K562 (cell line): ENCODE data around the gene TRAPPC12. TPM values are rescaled to one million over a fixed set of nuclear protein-coding genes. Genes with fewer than 3 reads are reported as not detected.

ENCODE experiments used
- CC2D1A ChIP-seq: fragments of 450-650 bp; IDR thresholded peaks from 2 replicates; pipeline ENCODE4 v1.6.1; 2017; ENCODE audit warnings: mild to moderate bottlenecking
- GABPA ChIP-seq: fragments of 200-800 bp; sonication (Bioruptor generic); conservative IDR thresholded peaks from 2 replicates; pipeline ENCODE4 v1.6.1; 2016; ENCODE audit warnings: low read depth, missing genetic modification characterization, missing compliant biosample characterization
- HNRNPLL ChIP-seq: fragments of 200-400 bp; formaldehyde crosslinking; IDR thresholded peaks from 2 replicates; pipeline ENCODE4 v1.6.1; 2017; ENCODE audit warnings: low read length, low read depth, mild to moderate bottlenecking; ENCODE audit not compliant: poor library complexity, severe bottlenecking
- RAD21 ChIP-seq, 2 experiments: fragments of 250-450 bp in 1 of 2; fragments of 450-650 bp in 1 of 2; sonication (Bioruptor Pico) in 1 of 2; formaldehyde crosslinking in 1 of 2; IDR thresholded peaks in 1 of 2; conservative IDR thresholded peaks in 1 of 2; 2 replicates each; pipeline versions ENCODE4 v1.4.0 to v1.8.0; 2020 to 2022; ENCODE audit warnings: mild to moderate bottlenecking in 2 of 2, moderate library complexity in 1 of 2
- SPI1 ChIP-seq: IDR thresholded peaks from 2 replicates; pipeline ENCODE4 v1.6.1; 2011; ENCODE audit warnings: low read depth, low read length, control low read depth, borderline replicate concordance
- XRCC5 ChIP-seq: fragments of 200-400 bp; formaldehyde crosslinking; IDR thresholded peaks from 2 replicates; pipeline ENCODE4 v1.6.1; 2017; ENCODE audit warnings: low read depth, mild to moderate bottlenecking, low read length
- polyA plus RNA-seq, 8 experiments: library from polyadenylated mRNA; depleted of rRNA in 4 of 8; stranded (reverse) in 5 of 8; unstranded in 3 of 8; fragments of >200 nt; fragmentation: Nextera tagmentation in 2 of 8; fragmentation: Illumina TruSeq in 1 of 8; extraction: Ambion mirVana in 2 of 8; extraction: Trizol in 1 of 8; gene quantifications; 2 replicates each; pipeline versions ENCODE4 v1.2.1 to v1.2.3, GENCODE V29; 2011 to 2014; ENCODE audit warnings: inconsistent platforms in 1 of 8, missing spikeins in 1 of 8
- total RNA-seq, 7 experiments: library from RNA; depleted of rRNA in 6 of 7; stranded (reverse); fragments of >200 nt in 6 of 7; fragmentation: Illumina TruSeq in 2 of 7; extraction: Trizol in 2 of 7; gene quantifications; 2 replicates each; pipeline versions ENCODE4 v1.2.1 to v1.2.3, GENCODE V29; 2011 to 2021; ENCODE audit warnings: low replicate concordance in 1 of 7
- TF ChIP-seq, protein P1 (sequence below): fragments of 450-650 bp; IDR thresholded peaks from 2 replicates; pipeline ENCODE4 v1.6.1; 2016; ENCODE audit warnings: low read depth
- TF ChIP-seq, protein P2 (sequence below), 2 experiments: fragments of 450-650 bp; formaldehyde crosslinking in 1 of 2; IDR thresholded peaks; 2 replicates each; pipeline versions ENCODE4 v1.4.0 to v1.6.1; 2014 to 2020; ENCODE audit warnings: mild to moderate bottlenecking in 2 of 2, borderline replicate concordance in 1 of 2, low read depth in 1 of 2

The TRAPPC12 gene
- total and polyA plus RNA-seq, 9 of the 15 experiments (the other 6 are each of a cell fraction or from before 2014, with no cell fraction given): 8.0 to 75.2 (median 39.1) TPM

DNA sequence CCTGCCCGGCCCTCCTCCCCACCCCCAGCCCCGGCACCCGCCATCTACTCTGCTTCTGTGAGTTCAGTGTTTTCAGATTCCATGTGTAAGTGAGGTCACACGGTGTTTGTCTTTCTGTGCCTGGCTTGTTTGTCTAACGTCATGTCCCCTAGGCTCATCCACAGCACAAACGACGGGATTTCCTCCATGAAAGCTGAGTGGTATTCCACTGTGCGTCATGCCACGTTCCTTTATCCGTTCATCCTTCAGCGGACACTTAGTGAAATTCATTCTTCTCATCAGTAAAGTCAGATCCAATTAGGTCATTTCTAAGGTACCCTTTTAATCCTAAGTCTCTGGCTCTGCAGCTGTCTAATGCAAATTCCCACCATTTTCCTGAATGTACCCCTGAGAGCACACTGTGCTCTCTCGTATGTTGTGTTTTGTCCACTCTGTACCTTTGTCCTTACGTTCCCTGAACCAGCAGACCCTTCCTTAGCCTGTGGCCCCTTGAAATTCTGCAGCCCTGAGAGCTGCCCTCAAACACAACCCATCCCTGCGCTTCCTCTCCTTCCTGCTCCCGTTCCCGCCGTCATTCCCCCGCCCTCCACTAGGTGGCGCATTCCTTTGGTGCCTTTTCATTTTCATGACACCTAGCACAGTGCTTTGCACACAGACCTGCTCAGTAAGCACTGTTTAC is 44.1 kb downstream of the TRAPPC12 start (continued):
- TF ChIP-seq, protein P1, sequence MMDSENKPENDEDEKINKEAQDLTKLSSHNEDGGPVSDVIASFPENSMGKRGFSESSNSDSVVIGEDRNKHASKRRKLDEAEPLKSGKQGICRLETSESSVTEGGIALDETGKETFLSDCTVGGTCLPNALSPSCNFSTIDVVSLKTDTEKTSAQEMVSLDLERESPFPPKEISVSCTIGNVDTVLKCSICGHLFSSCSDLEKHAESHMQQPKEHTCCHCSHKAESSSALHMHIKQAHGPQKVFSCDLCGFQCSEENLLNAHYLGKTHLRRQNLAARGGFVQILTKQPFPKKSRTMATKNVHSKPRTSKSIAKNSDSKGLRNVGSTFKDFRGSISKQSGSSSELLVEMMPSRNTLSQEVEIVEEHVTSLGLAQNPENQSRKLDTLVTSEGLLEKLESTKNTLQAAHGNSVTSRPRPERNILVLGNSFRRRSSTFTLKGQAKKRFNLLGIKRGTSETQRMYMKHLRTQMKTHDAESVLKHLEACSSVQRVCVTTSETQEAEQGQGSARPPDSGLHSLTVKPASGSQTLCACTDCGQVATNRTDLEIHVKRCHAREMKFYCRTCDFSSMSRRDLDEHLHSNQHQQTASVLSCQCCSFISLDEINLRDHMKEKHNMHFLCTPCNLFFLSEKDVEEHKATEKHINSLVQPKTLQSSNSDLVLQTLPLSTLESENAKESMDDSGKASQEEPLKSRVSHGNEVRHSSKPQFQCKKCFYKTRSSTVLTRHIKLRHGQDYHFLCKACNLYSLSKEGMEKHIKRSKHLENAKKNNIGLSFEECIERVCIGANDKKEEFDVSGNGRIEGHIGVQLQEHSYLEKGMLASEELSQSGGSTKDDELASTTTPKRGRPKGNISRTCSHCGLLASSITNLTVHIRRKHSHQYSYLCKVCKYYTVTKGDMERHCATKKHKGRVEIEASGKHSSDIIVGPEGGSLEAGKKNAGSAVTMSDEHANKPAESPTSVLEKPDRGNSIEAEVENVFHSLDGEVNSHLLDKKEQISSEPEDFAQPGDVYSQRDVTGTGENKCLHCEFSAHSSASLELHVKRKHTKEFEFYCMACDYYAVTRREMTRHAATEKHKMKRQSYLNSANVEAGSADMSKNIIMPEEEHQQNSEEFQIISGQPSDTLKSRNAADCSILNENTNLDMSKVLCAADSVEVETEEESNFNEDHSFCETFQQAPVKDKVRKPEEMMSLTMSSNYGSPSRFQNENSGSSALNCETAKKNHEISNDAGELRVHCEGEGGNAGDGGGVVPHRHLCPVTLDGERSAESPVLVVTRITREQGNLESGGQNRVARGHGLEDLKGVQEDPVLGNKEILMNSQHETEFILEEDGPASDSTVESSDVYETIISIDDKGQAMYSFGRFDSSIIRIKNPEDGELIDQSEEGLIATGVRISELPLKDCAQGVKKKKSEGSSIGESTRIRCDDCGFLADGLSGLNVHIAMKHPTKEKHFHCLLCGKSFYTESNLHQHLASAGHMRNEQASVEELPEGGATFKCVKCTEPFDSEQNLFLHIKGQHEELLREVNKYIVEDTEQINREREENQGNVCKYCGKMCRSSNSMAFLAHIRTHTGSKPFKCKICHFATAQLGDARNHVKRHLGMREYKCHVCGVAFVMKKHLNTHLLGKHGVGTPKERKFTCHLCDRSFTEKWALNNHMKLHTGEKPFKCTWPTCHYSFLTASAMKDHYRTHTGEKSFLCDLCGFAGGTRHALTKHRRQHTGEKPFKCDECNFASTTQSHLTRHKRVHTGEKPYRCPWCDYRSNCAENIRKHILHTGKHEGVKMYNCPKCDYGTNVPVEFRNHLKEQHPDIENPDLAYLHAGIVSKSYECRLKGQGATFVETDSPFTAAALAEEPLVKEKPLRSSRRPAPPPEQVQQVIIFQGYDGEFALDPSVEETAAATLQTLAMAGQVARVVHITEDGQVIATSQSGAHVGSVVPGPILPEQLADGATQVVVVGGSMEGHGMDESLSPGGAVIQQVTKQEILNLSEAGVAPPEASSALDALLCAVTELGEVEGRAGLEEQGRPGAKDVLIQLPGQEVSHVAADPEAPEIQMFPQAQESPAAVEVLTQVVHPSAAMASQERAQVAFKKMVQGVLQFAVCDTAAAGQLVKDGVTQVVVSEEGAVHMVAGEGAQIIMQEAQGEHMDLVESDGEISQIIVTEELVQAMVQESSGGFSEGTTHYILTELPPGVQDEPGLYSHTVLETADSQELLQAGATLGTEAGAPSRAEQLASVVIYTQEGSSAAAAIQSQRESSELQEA: no peak
- peak; percentile 55; the same call in 1 of the 2 replicates for TF ChIP-seq CC2D1A
- TF ChIP-seq SPI1: 0 out of 2 replicates have a peak, but pooled peaks have one; percentile 44
- TF ChIP-seq, protein P2, sequence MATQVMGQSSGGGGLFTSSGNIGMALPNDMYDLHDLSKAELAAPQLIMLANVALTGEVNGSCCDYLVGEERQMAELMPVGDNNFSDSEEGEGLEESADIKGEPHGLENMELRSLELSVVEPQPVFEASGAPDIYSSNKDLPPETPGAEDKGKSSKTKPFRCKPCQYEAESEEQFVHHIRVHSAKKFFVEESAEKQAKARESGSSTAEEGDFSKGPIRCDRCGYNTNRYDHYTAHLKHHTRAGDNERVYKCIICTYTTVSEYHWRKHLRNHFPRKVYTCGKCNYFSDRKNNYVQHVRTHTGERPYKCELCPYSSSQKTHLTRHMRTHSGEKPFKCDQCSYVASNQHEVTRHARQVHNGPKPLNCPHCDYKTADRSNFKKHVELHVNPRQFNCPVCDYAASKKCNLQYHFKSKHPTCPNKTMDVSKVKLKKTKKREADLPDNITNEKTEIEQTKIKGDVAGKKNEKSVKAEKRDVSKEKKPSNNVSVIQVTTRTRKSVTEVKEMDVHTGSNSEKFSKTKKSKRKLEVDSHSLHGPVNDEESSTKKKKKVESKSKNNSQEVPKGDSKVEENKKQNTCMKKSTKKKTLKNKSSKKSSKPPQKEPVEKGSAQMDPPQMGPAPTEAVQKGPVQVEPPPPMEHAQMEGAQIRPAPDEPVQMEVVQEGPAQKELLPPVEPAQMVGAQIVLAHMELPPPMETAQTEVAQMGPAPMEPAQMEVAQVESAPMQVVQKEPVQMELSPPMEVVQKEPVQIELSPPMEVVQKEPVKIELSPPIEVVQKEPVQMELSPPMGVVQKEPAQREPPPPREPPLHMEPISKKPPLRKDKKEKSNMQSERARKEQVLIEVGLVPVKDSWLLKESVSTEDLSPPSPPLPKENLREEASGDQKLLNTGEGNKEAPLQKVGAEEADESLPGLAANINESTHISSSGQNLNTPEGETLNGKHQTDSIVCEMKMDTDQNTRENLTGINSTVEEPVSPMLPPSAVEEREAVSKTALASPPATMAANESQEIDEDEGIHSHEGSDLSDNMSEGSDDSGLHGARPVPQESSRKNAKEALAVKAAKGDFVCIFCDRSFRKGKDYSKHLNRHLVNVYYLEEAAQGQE (IDR thresholded peaks at IDR 0.05; ENCODE audit: borderline replicate concordance): peak; percentile 44; the same call in 1 of the 2 replicates
- TF ChIP-seq, protein P2 (CRISPR knock-in tag; IDR thresholded peaks at IDR 0.05; ENCODE audit: low read depth): no peak
- TF ChIP-seq HNRNPLL: no peak
- peak; percentile 11 to 63; a peak in 2 of 4 replicates for TF ChIP-seq RAD21 (CRISPR knock-in tag; conservative IDR thresholded peaks at IDR 0.05 in 1 of 2, IDR thresholded peaks at IDR 0.05 in 1 of 2)
- TF ChIP-seq XRCC5: peak; percentile 14; the same call in 1 of the 2 replicates
- TF ChIP-seq GABPA (tag): no peak
